Spleen (tissue), 7 donors: Measurements from ENCODE around the gene DGCR6L.
"Not testable (repeated sequence)": the region's sequence is repeated elsewhere in the genome, so short reads cannot be mapped to it uniquely, and the experiment has no call there.

ENCODE experiments used
- CTCF ChIP-seq, 11 experiments: fragments of 200-600 bp in 7 of 11; fragments of 450-650 bp in 4 of 11; sonication (generic) in 4 of 11; IDR thresholded peaks in 8 of 11; conservative IDR thresholded peaks in 3 of 11; 1 replicate in 7 of 11; 2 replicates in 4 of 11; pipeline versions ENCODE4 v1.4.0 to v1.8.0; 2016 to 2021; ENCODE audit warnings: antibody characterized with exemption in 11 of 11, inconsistent platforms in 4 of 11, mild to moderate bottlenecking in 1 of 11
- POLR2AphosphoS5 ChIP-seq, 3 donors: sonication (generic); formaldehyde crosslinking; IDR thresholded peaks; one replicate each; pipeline ENCODE4 v1.5.1; 2017; ENCODE audit warnings: antibody characterized with exemption in 3 of 3
- donor health status: DM: no; HTN: no; CAD: no; lungs with moderate emphysema.
- donor health status: DM: no; HTN: no; CAD: no.
- donor health status: DM: no; HTN: no; CAD: no.

GRCh38 chr22:20285473-20286311 lies 34.2 kb downstream of the DGCR6L start:
- TF ChIP-seq CTCF (IDR thresholded peaks at IDR 0.05 in 8 of 11, conservative IDR thresholded peaks at IDR 0.05 in 3 of 11): peak; percentile 37 to 97 (median 87)
- TF ChIP-seq POLR2AphosphoS5 (IDR thresholded peaks at IDR 0.05): not testable (repeated sequence)
